Activated CD8-positive, alpha-beta memory T cell treated with anti-CD3 and anti-CD28 coated beads for 36 hours (primary cell): ENCODE results near the gene AP3M1. TPM values are rescaled to one million over a fixed set of nuclear protein-coding genes. Genes with fewer than 3 reads are reported as not detected.

Experiments used
- total RNA-seq, 2 experiments: library from RNA; stranded (reverse); gene quantifications; one replicate each; pipeline ENCODE4 v1.2.3, GENCODE V29; 2021

AP3M1 gene
- total RNA-seq, 2 experiments from 2014 or later = 56.6 to 58.0 TPM

Other genes starting within 250 kb of the AP3M1 start
- gene PLAU, start 239.7 kb downstream of the AP3M1 start, total RNA-seq = under 1 TPM; 0.25 to 0.38 TPM
- gene VCL, start 152.7 kb downstream of the AP3M1 start, total RNA-seq = 10 to 100 TPM; 25.4 to 25.9 TPM
- gene ADK, start 393 bp upstream of the AP3M1 start, total RNA-seq = 10 to 100 TPM; 62.6 to 64.5 TPM